A549 (cell line): ENCODE measurements around the gene PKP4. TPM values are rescaled to one million over a fixed set of nuclear protein-coding genes. Genes with fewer than 3 reads are reported as not detected.

Source experiments
- ATAC-seq, 2 experiments: fragments of 200-7000 bp in 1 of 2; fragments of >200 bp in 1 of 2; cut with Nextera tagmentation in 1 of 2; cut with Tn5 transposase in 1 of 2; 3 replicates each; pipeline versions ENCODE4 v1.8.0 to v1.9.1; 2018 to 2020; ENCODE audit warnings: mild to moderate bottlenecking in 1 of 2, moderate library complexity in 1 of 2
- CTCF ChIA-PET: fragments of 300-600 bp; sonication (Branson Sonifier 250); formaldehyde crosslinking; extraction: SDS; loops from one replicate; lab custom pipeline; 2021; ENCODE audit warnings: antibody characterized with exemption, inconsistent platforms; lab: Yijun Ruan, JAX
- POLR2A ChIA-PET: fragments of 350-600 bp; formaldehyde crosslinking; extraction: SDS; loops from one replicate; lab custom pipeline; 2021; ENCODE audit warnings: antibody characterized with exemption, inconsistent platforms; lab: Yijun Ruan, JAX
- DNase-seq, 2 experiments: peaks; one replicate each; pipeline versions ENCODE4 v3.0.0 to v3.0.0-alpha.2; 2011 to 2016; ENCODE audit warnings: low read depth in 1 of 2, low spot score in 1 of 2
- FAIRE-seq: peaks from 2 replicates; lab custom pipeline; 2011; peaks lifted over from hg19 to GRCh38; lab: Jason Lieb, UNC
- H3K27ac ChIP-seq, 2 experiments: fragments of >200 bp; sonication (Bioruptor Twin); formaldehyde crosslinking; 3 replicates each; pipeline ENCODE4 v1.5.1; 2016 to 2017
- H3K4me1 ChIP-seq: fragments of >200 bp; sonication (Bioruptor Twin); formaldehyde crosslinking; 3 replicates; pipeline ENCODE4 v1.6.1; 2016
- H3K4me2 ChIP-seq: fragments of >200 bp; sonication (Bioruptor Twin); formaldehyde crosslinking; 3 replicates; pipeline ENCODE4 v1.6.1; 2016
- H3K4me3 ChIP-seq: fragments of >200 bp; sonication (Bioruptor Twin); formaldehyde crosslinking; 3 replicates; pipeline ENCODE4 v1.5.1; 2016
- H3K9me3 ChIP-seq: fragments of >200 bp; sonication (Bioruptor Twin); formaldehyde crosslinking; 3 replicates; pipeline ENCODE4 v1.6.1; 2016
- BHLHE40 ChIP-seq: IDR thresholded peaks from 2 replicates; pipeline ENCODE4 v1.6.1; 2012; ENCODE audit warnings: low read depth, low read length, inconsistent platforms
- CEBPB ChIP-seq, 2 experiments: fragments of >200 bp in 1 of 2; sonication (Bioruptor Twin) in 1 of 2; formaldehyde crosslinking in 1 of 2; IDR thresholded peaks; 2 replicates each; pipeline ENCODE4 v1.6.1; 2012 to 2016
- CHD4 ChIP-seq: fragments of 200-600 bp; sonication (generic); IDR thresholded peaks from 2 replicates; pipeline ENCODE4 v1.6.1; 2016; ENCODE audit warnings: antibody characterized with exemption, mild to moderate bottlenecking, borderline replicate concordance
- EP300 ChIP-seq, 2 experiments: fragments of >200 bp; sonication (Bioruptor Twin); formaldehyde crosslinking; IDR thresholded peaks; 2 replicates in 1 of 2; 3 replicates in 1 of 2; pipeline ENCODE4 v1.6.1; 2016 to 2017
- ESRRA ChIP-seq: fragments of 150-350 bp; IDR thresholded peaks from 2 replicates; pipeline ENCODE4 v1.6.1; 2014; ENCODE audit warnings: mild to moderate bottlenecking, low read length, borderline replicate concordance
- FOSB ChIP-seq: fragments of 250-450 bp; sonication (Bioruptor Pico); IDR thresholded peaks from 2 replicates; pipeline ENCODE4 v1.5.0; 2020; ENCODE audit warnings: mild to moderate bottlenecking, moderate library complexity
- HMGXB4 ChIP-seq: fragments of 250-450 bp; sonication (Bioruptor Pico); IDR thresholded peaks from 2 replicates; pipeline ENCODE4 v1.5.0; 2021; ENCODE audit warnings: mild to moderate bottlenecking, moderate library complexity, borderline replicate concordance
- HOXB5 ChIP-seq: fragments of 250-450 bp; sonication (Bioruptor Pico); IDR thresholded peaks from 2 replicates; pipeline ENCODE4 v1.5.0; 2020; ENCODE audit warnings: mild to moderate bottlenecking, moderate library complexity
- MYC ChIP-seq: IDR thresholded peaks from 2 replicates; pipeline ENCODE4 v1.6.1; 2012; ENCODE audit warnings: mild to moderate bottlenecking, inconsistent platforms, low read length, improper control_type of control experiment, borderline replicate concordance
- NR3C1 ChIP-seq: fragments of >200 bp; sonication (Bioruptor Twin); formaldehyde crosslinking; IDR thresholded peaks from 3 replicates; pipeline ENCODE4 v1.6.1; 2017
- RAD21 ChIP-seq, 2 experiments: fragments of >200 bp in 1 of 2; sonication (Bioruptor Twin) in 1 of 2; formaldehyde crosslinking in 1 of 2; IDR thresholded peaks in 1 of 2; conservative IDR thresholded peaks in 1 of 2; 2 replicates in 1 of 2; 3 replicates in 1 of 2; pipeline ENCODE4 v1.6.1; 2012 to 2018; ENCODE audit warnings: inconsistent platforms in 1 of 2
- RCOR1 ChIP-seq: fragments of 150-350 bp; IDR thresholded peaks from 2 replicates; pipeline ENCODE4 v1.6.1; 2014; ENCODE audit warnings: antibody characterized with exemption, low read length, low read depth
- REST ChIP-seq: fragments of 200-600 bp; sonication (generic); IDR thresholded peaks from 2 replicates; pipeline ENCODE4 v1.6.1; 2016; ENCODE audit warnings: antibody characterized with exemption, mild to moderate bottlenecking, moderate library complexity
- RNF2 ChIP-seq: fragments of 200-600 bp; sonication (generic); IDR thresholded peaks from 2 replicates; pipeline ENCODE4 v1.6.1; 2016; ENCODE audit warnings: low read depth, mild to moderate bottlenecking, antibody characterized with exemption, moderate library complexity, borderline replicate concordance
- TP53 ChIP-seq: fragments of 250-450 bp; sonication (Bioruptor Pico); IDR thresholded peaks from 2 replicates; pipeline ENCODE4 v1.5.0; 2021; ENCODE audit warnings: mild to moderate bottlenecking, moderate library complexity
- USF2 ChIP-seq: fragments of 450-650 bp; IDR thresholded peaks from 2 replicates; pipeline ENCODE4 v1.6.1; 2014; ENCODE audit warnings: antibody characterized with exemption
- ZFP36 ChIP-seq: fragments of 450-650 bp; IDR thresholded peaks from 2 replicates; pipeline ENCODE4 v1.6.1; 2014; ENCODE audit warnings: borderline replicate concordance; ENCODE audit not compliant: partially characterized antibody
- ZNF302 ChIP-seq: fragments of 250-450 bp; sonication (Bioruptor Pico); IDR thresholded peaks from 2 replicates; pipeline ENCODE4 v1.9.0; 2021; ENCODE audit warnings: inconsistent platforms, mild to moderate bottlenecking, moderate library complexity
- ZSCAN20 ChIP-seq: fragments of 250-450 bp; sonication (Bioruptor Pico); IDR thresholded peaks from 2 replicates; pipeline ENCODE4 v1.8.0; 2022; ENCODE audit warnings: mild to moderate bottlenecking, moderate library complexity
- WGBS: methylation state at CpG from one replicate; pipeline ENCODE4 v1.1.6; 2017; ENCODE audit errors: missing lambda C conversion rate; 5-methylcytosine and 5-hydroxymethylcytosine counted together
- polyA plus RNA-seq, 4 experiments: library from polyadenylated mRNA; depleted of rRNA in 3 of 4; stranded (reverse); fragments of >200 nt; fragmentation: RNase III in 1 of 4; extraction: RNeasy Plus Mini Kit Qiagen cat#74134 plus additional on column Dnase treatment in 1 of 4; gene quantifications; 2 replicates in 3 of 4; 3 replicates in 1 of 4; pipeline ENCODE4 v1.2.3, GENCODE V29; 2011 to 2017
- TF ChIP-seq, protein P1 (sequence below): fragments of >200 bp; sonication (Bioruptor Twin); formaldehyde crosslinking; IDR thresholded peaks from 2 replicates; pipeline ENCODE4 v1.6.1; 2016

Gene PKP4
- polyA plus RNA-seq, 2 of the 4 experiments (the other 2 are of a cell fraction) = 27.0 to 56.6 TPM

DNA sequence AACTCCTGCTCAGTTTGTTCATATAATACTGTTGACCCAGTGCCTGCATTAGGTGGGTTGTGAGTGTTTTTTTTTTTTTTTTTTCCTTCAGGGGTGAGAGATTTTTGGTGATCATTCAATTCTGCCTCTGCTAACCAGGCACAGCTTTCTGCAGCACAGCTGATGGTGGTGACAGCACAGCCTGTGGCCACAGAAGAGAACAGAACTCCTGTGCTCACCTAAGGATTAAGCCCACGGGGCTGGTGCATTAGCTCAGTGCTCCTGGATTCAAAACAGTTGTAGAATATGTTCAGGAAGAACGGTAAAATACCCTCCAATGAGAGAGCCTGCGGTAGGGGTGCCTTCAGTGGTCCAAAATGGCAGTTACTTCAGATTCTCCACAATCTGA lies 42.0 kb downstream of the PKP4 start (continued):
- no peak for TF ChIP-seq REST
- no peak for TF ChIP-seq CHD4

GRCh38 chr2:158499383-158499782 lies 42.6 kb downstream of the PKP4 start:
- WGBS = 95% methylated on average over 2 of the region's 2 CpGs
- FAIRE-seq (no peak), ATAC-seq (no peak)
- Histone ChIP-seq H3K4me2 (no peak overlapping the region), H3K4me3 (no peak overlapping the region), H3K9me3 (no peaks in the 10 kb centered on the region), H3K27ac (peak overlapping the region in 1 of 2 experiments; percentile 79; a peak in 1 of 6 replicates), H3K4me1 (peaks cover 100% of the 10 kb centered on the region)
- ChIA-PET POLR2A (no interaction called here), CTCF (no interaction called here)
- no peak for TF ChIP-seq RAD21 (conservative IDR thresholded peaks at IDR 0.05 in 1 of 2, IDR thresholded peaks at IDR 0.05 in 1 of 2)
- TF ChIP-seq, protein P1, sequence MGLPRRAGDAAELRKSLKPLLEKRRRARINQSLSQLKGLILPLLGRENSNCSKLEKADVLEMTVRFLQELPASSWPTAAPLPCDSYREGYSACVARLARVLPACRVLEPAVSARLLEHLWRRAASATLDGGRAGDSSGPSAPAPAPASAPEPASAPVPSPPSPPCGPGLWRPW = no peak
- no peak for TF ChIP-seq HOXB5
- TF ChIP-seq BHLHE40 = no peak
- no peak for TF ChIP-seq ESRRA
- TF ChIP-seq EP300 (IDR thresholded peaks at IDR 0.05) = no peak
- no peak for TF ChIP-seq ZNF302 (CRISPR knock-in tag)
- no peak for TF ChIP-seq MYC
- TF ChIP-seq USF2 = no peak
- no peak for TF ChIP-seq RNF2
- no peak for TF ChIP-seq ZSCAN20
- no peak for TF ChIP-seq TP53 (CRISPR knock-in tag)
- TF ChIP-seq CEBPB (IDR thresholded peaks at IDR 0.05) = no peak
- TF ChIP-seq RCOR1 = no peak
- TF ChIP-seq, all 56 proteins: peak for 0
- no peak for DNase-seq

DNA sequence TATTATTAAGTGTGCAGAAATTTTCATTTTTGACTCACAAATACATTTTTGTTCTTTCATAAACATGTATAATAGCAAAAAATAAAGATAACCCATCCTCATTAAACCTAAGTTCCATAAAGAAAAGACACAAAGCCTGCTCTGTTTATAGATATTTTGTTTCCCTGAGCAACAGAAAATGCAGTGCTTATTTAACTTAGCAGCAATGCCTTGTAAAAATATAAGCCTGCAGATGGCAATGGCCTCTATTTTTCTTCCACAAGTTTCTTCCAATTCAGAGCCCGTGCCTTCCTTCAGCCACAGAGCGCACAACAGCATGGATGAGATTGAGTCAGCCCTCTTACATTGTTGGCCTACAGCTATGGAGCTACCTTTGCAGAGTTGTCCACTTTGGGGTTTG lies 43.6 kb downstream of the PKP4 start:
- Histone ChIP-seq H3K4me2 (no peak overlapping the region), H3K27ac (peak overlapping the region in 1 of 2 experiments; percentile 62; a peak in 3 of 6 replicates), H3K4me1 (peaks cover 100% of the 10 kb centered on the region), H3K9me3 (no peaks in the 10 kb centered on the region), H3K4me3 (no peak overlapping the region)
- ATAC-seq = no peak
- FAIRE-seq = no peak
- CTCF ChIA-PET = no interaction called here
- DNase-seq = no peak
- 92% methylated on average over 2 of the region's 2 CpGs for WGBS
- POLR2A ChIA-PET = no interaction called here
- no peak for TF ChIP-seq NR3C1

DNA sequence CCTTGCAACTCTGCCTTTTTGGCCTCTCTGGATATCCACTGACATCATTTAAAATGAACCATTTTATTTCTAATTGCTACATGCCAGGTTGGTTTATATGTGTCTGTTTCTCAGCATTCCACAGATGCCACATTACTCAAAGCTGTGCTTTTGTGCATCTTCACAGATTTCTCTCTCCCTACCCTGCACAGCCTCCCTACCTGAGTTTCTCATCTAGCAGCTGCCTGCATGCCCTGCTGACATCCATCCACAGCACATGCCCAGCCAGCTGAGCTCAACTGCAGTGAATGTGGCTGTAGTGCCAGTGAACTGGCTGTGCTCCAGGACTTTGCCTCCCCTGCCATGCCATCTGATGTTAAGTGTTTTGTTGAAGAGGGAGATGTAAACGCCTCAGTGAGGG lies 44.5 kb downstream of the PKP4 start:
- 0 out of 3 replicates have a peak overlapping the region, but pooled peaks have one; percentile 26 for H3K4me2 ChIP-seq
- peak overlapping the region; percentile 7 to 62; a peak in 4 of 6 replicates for H3K27ac ChIP-seq
- POLR2A ChIA-PET = no interaction called here
- FAIRE-seq (no peak), ATAC-seq (peak in 1 of 2 experiments; percentile 8; a peak in 2 of 6 replicates), DNase-seq (no peak)
- no peak overlapping the region for H3K4me3 ChIP-seq
- H3K4me1 ChIP-seq = peaks cover 100% of the 10 kb centered on the region
- no peak for TF ChIP-seq ZNF302 (CRISPR knock-in tag)
- no peak for TF ChIP-seq HMGXB4 (CRISPR knock-in tag)
- no peak for TF ChIP-seq ZFP36
- no peak for TF ChIP-seq CEBPB (IDR thresholded peaks at IDR 0.05)
- TF ChIP-seq FOSB = no peak
- TF ChIP-seq, all 56 proteins: peak for 0
- CTCF ChIA-PET = no interaction called here
- 13% methylated on average over 1 of the region's 1 CpG for WGBS
- H3K9me3 ChIP-seq = no peaks in the 10 kb centered on the region
